AG04449 (cell line): ENCODE data around the gene ACSF2.
A peak's percentile ranks its signal among the peaks of the same experiment; 100 is the strongest.

Experiments
- CTCF ChIA-PET: fragments of 350-600 bp; formaldehyde crosslinking; extraction: SDS; loops from one replicate; lab custom pipeline; 2021; ENCODE audit warnings: antibody characterized with exemption; lab: Yijun Ruan, JAX
- POLR2A ChIA-PET: fragments of 400-600, 350-600 bp; formaldehyde crosslinking; extraction: SDS; loops from one replicate; lab custom pipeline; 2020; ENCODE audit warnings: antibody characterized with exemption, inconsistent platforms; lab: Yijun Ruan, JAX
- DNase-seq: peaks from one replicate; pipeline ENCODE4 v3.0.0-alpha.2; 2010; ENCODE audit warnings: low read depth, low spot score
- H3K4me3 ChIP-seq: 2 replicates; pipeline ENCODE4 v1.5.1; 2011; ENCODE audit warnings: low read depth, mild to moderate bottlenecking, control low read depth, low read length
- TF ChIP-seq, protein P1 (sequence below): IDR thresholded peaks from one replicate; pipeline ENCODE4 v1.5.1; 2011; ENCODE audit warnings: mild to moderate bottlenecking, moderate library complexity, low read length, control low read depth, inconsistent platforms; ENCODE audit not compliant: insufficient read depth; ENCODE audit errors: missing control alignments

The ACSF2 gene

DNA sequence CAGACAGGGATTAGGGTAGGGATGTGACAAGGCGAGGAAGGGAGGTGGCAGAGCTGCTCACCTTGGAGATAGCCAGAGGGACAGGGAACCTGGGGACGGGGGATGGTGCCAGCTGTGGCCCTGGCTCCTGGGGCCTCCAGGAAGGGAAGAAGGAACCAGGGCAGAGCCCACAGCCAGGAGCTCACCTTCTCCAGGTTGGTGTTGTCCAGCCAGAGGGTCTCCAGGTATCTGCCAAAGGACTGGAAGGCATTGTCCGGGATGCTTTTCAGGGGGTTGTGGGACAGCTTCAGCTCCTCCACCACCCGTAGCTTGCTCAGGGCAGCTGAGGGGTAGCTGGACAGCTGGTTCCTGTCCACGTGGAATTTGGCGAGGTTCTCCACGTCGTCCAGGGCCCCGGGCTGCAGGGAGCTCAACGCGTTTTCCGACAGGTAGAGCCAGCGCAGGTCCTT, 41.9 kb downstream of the ACSF2 start:
- ChIA-PET POLR2A (interaction anchor here (0.6 kb wide), 1 partner anchor 25 kb away, joined by 3 read pairs; no protein-coding TSS in a partner anchor), CTCF (interaction anchor here (1.3 to 1.8 kb wide), 4 partner anchors 9 to 35 kb away, joined by 3 to 12 read pairs (median 4); partner anchors contain the start of gene RSAD1)
- TF ChIP-seq, protein P1, sequence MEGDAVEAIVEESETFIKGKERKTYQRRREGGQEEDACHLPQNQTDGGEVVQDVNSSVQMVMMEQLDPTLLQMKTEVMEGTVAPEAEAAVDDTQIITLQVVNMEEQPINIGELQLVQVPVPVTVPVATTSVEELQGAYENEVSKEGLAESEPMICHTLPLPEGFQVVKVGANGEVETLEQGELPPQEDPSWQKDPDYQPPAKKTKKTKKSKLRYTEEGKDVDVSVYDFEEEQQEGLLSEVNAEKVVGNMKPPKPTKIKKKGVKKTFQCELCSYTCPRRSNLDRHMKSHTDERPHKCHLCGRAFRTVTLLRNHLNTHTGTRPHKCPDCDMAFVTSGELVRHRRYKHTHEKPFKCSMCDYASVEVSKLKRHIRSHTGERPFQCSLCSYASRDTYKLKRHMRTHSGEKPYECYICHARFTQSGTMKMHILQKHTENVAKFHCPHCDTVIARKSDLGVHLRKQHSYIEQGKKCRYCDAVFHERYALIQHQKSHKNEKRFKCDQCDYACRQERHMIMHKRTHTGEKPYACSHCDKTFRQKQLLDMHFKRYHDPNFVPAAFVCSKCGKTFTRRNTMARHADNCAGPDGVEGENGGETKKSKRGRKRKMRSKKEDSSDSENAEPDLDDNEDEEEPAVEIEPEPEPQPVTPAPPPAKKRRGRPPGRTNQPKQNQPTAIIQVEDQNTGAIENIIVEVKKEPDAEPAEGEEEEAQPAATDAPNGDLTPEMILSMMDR = no peak
- no peak for DNase-seq
- no peak overlapping the region for H3K4me3 ChIP-seq

DNA sequence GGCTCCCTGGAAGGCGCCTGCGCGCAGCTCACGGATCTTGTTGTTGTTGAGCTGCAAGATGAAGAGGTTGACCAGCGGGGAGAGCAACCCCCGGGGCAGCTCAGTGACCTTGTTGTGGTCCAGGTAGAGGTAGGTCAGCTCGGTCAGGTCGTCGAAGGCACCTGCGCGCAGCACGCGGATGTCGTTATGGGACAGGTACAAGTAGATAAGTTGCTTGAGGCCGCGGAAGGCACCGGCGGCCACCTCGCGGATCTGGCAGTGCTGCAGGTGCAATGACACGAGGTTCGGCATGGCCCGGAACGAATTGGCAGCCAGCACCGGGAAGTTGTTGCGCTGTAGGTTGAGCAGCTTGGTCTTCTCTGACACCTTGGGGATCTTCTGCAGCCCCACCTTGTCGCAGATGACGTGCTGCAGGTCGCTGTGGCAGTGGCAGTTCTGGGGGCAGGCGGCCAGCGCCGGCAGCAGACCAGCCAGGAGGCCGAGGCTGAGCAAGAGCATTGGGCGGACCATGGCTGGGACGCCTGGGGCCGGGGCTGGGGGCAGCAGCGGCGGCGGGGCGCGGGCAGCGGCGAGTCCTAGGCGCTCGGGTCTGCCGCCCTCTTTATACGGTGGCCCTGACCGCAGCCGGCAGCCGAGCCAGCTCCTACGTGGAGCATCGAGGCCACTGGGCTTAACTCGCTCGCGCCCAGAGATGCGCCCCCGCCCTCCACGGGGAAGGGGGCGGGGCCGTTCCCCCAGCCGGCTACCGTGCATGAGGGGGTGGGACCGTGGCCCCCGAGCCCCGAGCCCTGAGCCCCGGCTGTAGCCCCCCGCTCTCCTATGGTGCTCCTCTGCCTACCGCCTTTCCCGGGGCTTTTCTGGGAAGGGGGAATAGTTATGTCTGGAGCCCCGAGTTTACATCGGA, 42.5 kb downstream of the ACSF2 start, which contains the start of gene CHAD:
CHAD (minus strand) TSS at position 577 of the 904 bp plus-strand sequence; CDS start at position 510, 67 bp downstream.
- TF ChIP-seq, protein P1 = no peak
- peak within 1 kb of the TSS; percentile 34 for H3K4me3 ChIP-seq
- ChIA-PET POLR2A (no interaction called here), CTCF (interaction anchor here (0.6 to 1.8 kb wide), 6 partner anchors 8 to 71 kb away, joined by 3 to 12 read pairs (median 4); partner anchors contain the start of genes LRRC59 and RSAD1)
- DNase-seq = no peak

DNA sequence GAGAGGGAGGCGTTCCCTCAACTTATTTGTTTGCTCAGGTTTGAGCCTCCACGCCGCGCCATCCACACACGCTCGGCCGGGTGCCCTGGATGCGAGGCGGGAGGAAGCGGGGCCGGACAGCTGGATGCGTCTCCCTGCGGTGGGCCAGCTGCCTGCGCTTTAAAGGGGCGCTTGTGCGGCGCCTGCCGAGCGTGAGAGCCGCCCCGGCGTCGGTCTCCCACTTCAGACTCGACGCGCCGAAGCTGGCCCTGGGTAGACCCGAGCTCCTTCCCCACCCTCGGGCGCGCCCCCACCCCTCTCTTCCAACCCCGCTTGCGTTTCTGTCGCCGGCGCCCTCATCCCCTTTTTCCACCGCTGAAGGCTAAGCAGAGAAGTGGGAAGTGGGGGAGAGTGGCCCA, 43.2 kb downstream of the ACSF2 start:
- no peak for DNase-seq
- peak overlapping the region; percentile 34 for H3K4me3 ChIP-seq
- TF ChIP-seq, protein P1 = no peak
- ChIA-PET CTCF (interaction anchor here (1.1 to 1.9 kb wide), 3 partner anchors 9 to 36 kb away, joined by 3 to 8 read pairs (median 5); no protein-coding TSS in a partner anchor), POLR2A (no interaction called here)

DNA sequence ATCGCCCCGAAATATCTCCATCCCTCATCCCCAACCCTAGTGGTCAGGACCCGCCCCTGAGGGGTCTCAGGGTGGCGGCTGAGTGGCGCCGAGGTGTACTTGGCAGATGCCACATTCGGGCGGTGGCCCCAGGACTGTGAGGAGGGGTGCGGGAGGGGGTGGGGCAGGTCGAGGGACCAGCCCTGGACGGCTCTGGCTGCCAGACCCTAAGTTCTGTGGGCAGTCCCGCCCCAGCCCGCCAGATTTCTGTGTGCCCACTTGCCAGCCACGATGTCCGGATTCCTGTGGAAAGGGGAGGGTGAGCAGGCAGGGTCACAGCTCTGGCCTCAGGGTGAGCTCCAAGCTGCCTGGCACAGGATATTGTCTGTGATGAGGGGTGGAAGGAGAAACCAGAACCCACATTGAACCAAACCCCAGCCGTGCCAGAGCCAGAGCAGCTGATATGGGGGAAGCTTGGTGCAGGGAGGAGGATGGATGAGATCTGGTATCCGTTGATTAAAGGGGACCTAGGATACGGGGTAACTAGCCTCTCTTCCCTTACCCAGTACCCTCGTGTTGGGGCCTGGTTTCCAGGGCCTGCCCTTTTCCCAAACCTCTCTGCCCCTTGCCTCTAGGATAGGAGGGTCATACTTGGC, 43.8 kb downstream of the ACSF2 start:
- ChIA-PET CTCF (interaction anchor here (1.1 to 1.9 kb wide), 2 partner anchors 8 to 9 kb away, joined by 5 to 8 read pairs; no protein-coding TSS in a partner anchor), POLR2A (no interaction called here)
- TF ChIP-seq, protein P1 = no peak
- no peak for DNase-seq
- H3K4me3 ChIP-seq = no peak overlapping the region

DNA sequence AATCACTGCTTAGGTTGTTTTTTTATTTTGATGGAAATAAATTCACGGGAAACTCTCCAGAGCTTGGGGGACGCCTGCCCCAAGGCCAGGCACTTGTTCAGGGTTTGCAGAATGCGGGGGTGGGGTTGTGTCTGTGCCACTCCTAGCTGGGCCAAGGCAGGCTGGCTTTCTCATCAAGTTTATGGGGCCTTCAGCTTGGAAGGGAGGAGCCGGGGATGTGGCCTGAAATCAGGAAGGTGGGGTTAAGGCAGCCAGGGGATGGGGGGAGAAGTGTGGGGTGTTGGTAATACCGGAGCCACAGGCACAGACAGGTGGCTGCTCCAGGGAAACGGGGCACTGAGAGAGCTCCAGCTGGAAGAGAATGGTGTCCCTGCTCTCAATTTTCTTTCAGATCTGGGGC, 44.4 kb downstream of the ACSF2 start:
- ChIA-PET CTCF (interaction anchor here (1.9 kb wide), 1 partner anchor 9 kb away, joined by 8 read pairs; no protein-coding TSS in a partner anchor), POLR2A (no interaction called here)
- DNase-seq = no peak
- TF ChIP-seq, protein P1 = no peak
- no peak overlapping the region for H3K4me3 ChIP-seq
